Activated B cell treated with CpG ODN at 0.5 μM for 24 hours (primary cell): ENCODE measurements around the gene ADAMTS12. TPM values are rescaled to one million over a fixed set of nuclear protein-coding genes. Genes with fewer than 3 reads are reported as not detected.

Experiments used
- ATAC-seq: fragments of 200-7000 bp; cut with Tn5 transposase; one replicate; pipeline ENCODE4 v1.10.0; 2021; ENCODE audit warnings: low read depth, mild to moderate bottlenecking, moderate library complexity
- CTCF ChIA-PET: fragments of 350-600 bp; sonication (Branson Sonifier 250); formaldehyde crosslinking; loops from one replicate; lab custom pipeline; 2021; ENCODE audit warnings: antibody characterized with exemption; lab: Charles Lee
- POLR2A ChIA-PET: fragments of 350-600 bp; sonication (Branson Sonifier 250); formaldehyde crosslinking; loops from one replicate; lab custom pipeline; 2021; ENCODE audit warnings: antibody characterized with exemption; lab: Charles Lee
- DNase-seq: peaks from one replicate; pipeline ENCODE4 v3.0.0; 2022
- H3K27ac Mint-ChIP-seq: one replicate; pipeline ENCODE4 v1.8.0; 2020; ENCODE audit warnings: mixed read lengths
- H3K27me3 Mint-ChIP-seq: one replicate; pipeline ENCODE4 v1.8.0; 2021; ENCODE audit warnings: mixed read lengths
- H3K36me3 Mint-ChIP-seq: one replicate; pipeline ENCODE4 v1.8.0; 2021; ENCODE audit warnings: low read depth, mixed read lengths
- H3K4me1 Mint-ChIP-seq: one replicate; pipeline ENCODE4 v1.8.0; 2021; ENCODE audit warnings: mixed read lengths
- H3K4me3 Mint-ChIP-seq: one replicate; pipeline ENCODE4 v1.8.0; 2020; ENCODE audit warnings: mild to moderate bottlenecking, mixed read lengths
- H3K9me3 Mint-ChIP-seq: one replicate; pipeline ENCODE4 v1.8.0; 2020; ENCODE audit warnings: mixed read lengths
- CTCF ChIP-seq: fragments of 200-600 bp; IDR thresholded peaks from one replicate; pipeline ENCODE4 v1.8.0; 2022; ENCODE audit warnings: antibody characterized with exemption, mild to moderate bottlenecking
- intact Hi-C: fragments of 100-400 bp; cut with micrococcal nuclease; formaldehyde crosslinking; loops from one replicate; pipeline ENCODE4 v1.15.1; 2024
- total RNA-seq: library from RNA; stranded (reverse); gene quantifications from 2 replicates; pipeline ENCODE4 v1.2.3, GENCODE V29; 2022

Gene ADAMTS12
- total RNA-seq, 1 donor from 2014 or later = not detected

DNA sequence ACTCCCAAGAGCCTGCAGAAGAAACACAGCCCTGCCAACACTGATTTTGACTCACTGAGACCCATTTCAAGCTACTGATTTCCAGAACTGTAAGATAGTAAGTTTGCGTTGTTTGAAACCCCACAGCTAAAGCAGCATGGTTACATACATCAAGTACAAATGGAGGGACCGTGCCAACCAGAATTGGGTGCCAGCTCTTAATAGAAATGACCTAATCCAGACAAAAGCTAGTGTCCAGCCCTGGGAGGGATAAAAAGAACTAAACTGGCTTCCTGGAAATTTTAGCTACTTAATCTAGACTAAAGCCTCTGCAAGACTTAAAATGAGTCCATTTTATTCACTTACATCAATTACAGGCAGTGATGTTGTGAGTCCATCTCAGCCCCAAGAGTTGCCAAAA lies 122.6 kb downstream of the ADAMTS12 start:
- intact Hi-C loops = no loop called here
- DNase-seq (no peak), ATAC-seq (no peak)
- no peaks in the 10 kb centered on the region for H3K36me3 Mint-ChIP-seq
- H3K9me3 Mint-ChIP-seq = no peaks in the 10 kb centered on the region
- H3K27me3 Mint-ChIP-seq = peaks cover 2% of the 10 kb centered on the region
- CTCF ChIA-PET = no interaction called here
- no peak overlapping the region for H3K27ac Mint-ChIP-seq
- POLR2A ChIA-PET = no interaction called here
- no peak for TF ChIP-seq CTCF
- no peaks in the 10 kb centered on the region for H3K4me1 Mint-ChIP-seq
- no peak overlapping the region for H3K4me3 Mint-ChIP-seq

- no peak overlapping the region for H3K4me3 Mint-ChIP-seq
- H3K27ac Mint-ChIP-seq = no peak overlapping the region
- POLR2A ChIA-PET = no interaction called here
Measured at GRCh38 chr5:33766023-33766422, 125.8 kb downstream of the ADAMTS12 start.

DNA sequence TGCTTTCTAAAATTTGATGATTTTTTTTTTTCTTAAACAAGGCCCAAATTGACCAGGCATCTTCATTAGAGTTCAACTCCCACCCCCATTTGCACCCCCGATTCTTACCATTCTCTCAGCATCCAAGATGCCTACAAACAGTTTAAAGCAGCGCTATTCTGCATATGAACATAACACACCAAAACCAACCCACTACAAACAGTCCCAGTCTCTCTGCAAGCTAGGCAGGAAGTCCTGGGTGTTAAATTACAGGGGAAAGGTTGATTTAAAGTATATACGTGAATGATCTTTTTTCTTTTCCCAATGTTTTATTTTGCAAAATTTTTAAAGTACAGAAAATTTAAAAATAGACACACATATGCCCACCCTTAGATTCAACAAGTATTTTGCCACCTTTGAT lies 127.0 kb downstream of the ADAMTS12 start:
- no peak overlapping the region for H3K27ac Mint-ChIP-seq
- H3K9me3 Mint-ChIP-seq = no peaks in the 10 kb centered on the region
- no peak for TF ChIP-seq CTCF
- ChIA-PET CTCF (no interaction called here), POLR2A (interaction anchor here (0.7 kb wide), 1 partner anchor 55 kb away, joined by 3 read pairs; no protein-coding TSS in a partner anchor)
- H3K4me1 Mint-ChIP-seq = peaks cover 2% of the 10 kb centered on the region
- no peak overlapping the region for H3K4me3 Mint-ChIP-seq
- DNase-seq (no peak), ATAC-seq (no peak)
- no peaks in the 10 kb centered on the region for H3K27me3 Mint-ChIP-seq
- intact Hi-C loops = no loop called here
- no peaks in the 10 kb centered on the region for H3K36me3 Mint-ChIP-seq

More at GRCh38 chr5:33766023-33766422, 125.8 kb downstream of the ADAMTS12 start:
- peaks cover 2% of the 10 kb centered on the region for H3K27me3 Mint-ChIP-seq
- no peaks in the 10 kb centered on the region for H3K9me3 Mint-ChIP-seq
- TF ChIP-seq CTCF = no peak
- no peaks in the 10 kb centered on the region for H3K36me3 Mint-ChIP-seq
- CTCF ChIA-PET = no interaction called here
- DNase-seq (no peak), ATAC-seq (no peak)
- intact Hi-C loops = no loop called here
- peaks cover 2% of the 10 kb centered on the region for H3K4me1 Mint-ChIP-seq

- Mint-ChIP-seq H3K4me1 (peaks cover 2% of the 10 kb centered on the region), H3K4me3 (no peak overlapping the region), H3K36me3 (no peaks in the 10 kb centered on the region), H3K27me3 (no peaks in the 10 kb centered on the region), H3K27ac (no peak overlapping the region), H3K9me3 (no peaks in the 10 kb centered on the region)
- intact Hi-C loops = no loop called here
- no peak for TF ChIP-seq CTCF
- ATAC-seq = no peak
- DNase-seq = no peak
- CTCF ChIA-PET = no interaction called here
- POLR2A ChIA-PET = no interaction called here
Measured at GRCh38 chr5:33763435-33763834, 128.4 kb downstream of the ADAMTS12 start.

GRCh38 chr5:33762859-33763258 lies 128.9 kb downstream of the ADAMTS12 start:
- Mint-ChIP-seq H3K4me3 (no peak overlapping the region), H3K4me1 (peaks cover 2% of the 10 kb centered on the region), H3K9me3 (no peaks in the 10 kb centered on the region), H3K36me3 (no peaks in the 10 kb centered on the region), H3K27ac (no peak overlapping the region), H3K27me3 (no peaks in the 10 kb centered on the region)
- ATAC-seq (no peak), DNase-seq (no peak)
- no peak for TF ChIP-seq CTCF
- POLR2A ChIA-PET = no interaction called here
- intact Hi-C loops = no loop called here
- CTCF ChIA-PET = no interaction called here
